Measurements from ENCODE around the gene KIAA1217. TPM values are rescaled to one million over a fixed set of nuclear protein-coding genes. Genes with fewer than 3 reads are reported as not detected.

The KIAA1217 gene
- total RNA-seq, 1 experiment from 2014 or later: 23.4 TPM

GRCh38 chr10:24382596-24382978 is 173.6 kb downstream of the KIAA1217 start:
- no peaks in the 10 kb centered on the region for H3K27me3 Mint-ChIP-seq (ENCODE audit: low read depth)
- no peaks in the 10 kb centered on the region for H3K9me3 Mint-ChIP-seq
- DNase-seq (ENCODE audit: low spot score) (no peak), ATAC-seq (no peak)
- TF ChIP-seq CREB1 (CRISPR knock-in tag; IDR thresholded peaks at IDR 0.05) (no peak), CREM (CRISPR knock-in tag; IDR thresholded peaks at IDR 0.05) (no peak), ZNF263 (CRISPR knock-in tag; IDR thresholded peaks at IDR 0.05; ENCODE audit: low read depth) (no peak), ZNF219 (CRISPR knock-in tag; IDR thresholded peaks at IDR 0.05; ENCODE audit: borderline replicate concordance) (no peak), NR3C1 (CRISPR knock-in tag; conservative IDR thresholded peaks at IDR 0.05; ENCODE audit: low read depth) (no peak), RORB (CRISPR knock-in tag; IDR thresholded peaks at IDR 0.05) (no peak), ZNF121 (CRISPR knock-in tag; IDR thresholded peaks at IDR 0.05) (no peak)
- TF ChIP-seq, protein P1, sequence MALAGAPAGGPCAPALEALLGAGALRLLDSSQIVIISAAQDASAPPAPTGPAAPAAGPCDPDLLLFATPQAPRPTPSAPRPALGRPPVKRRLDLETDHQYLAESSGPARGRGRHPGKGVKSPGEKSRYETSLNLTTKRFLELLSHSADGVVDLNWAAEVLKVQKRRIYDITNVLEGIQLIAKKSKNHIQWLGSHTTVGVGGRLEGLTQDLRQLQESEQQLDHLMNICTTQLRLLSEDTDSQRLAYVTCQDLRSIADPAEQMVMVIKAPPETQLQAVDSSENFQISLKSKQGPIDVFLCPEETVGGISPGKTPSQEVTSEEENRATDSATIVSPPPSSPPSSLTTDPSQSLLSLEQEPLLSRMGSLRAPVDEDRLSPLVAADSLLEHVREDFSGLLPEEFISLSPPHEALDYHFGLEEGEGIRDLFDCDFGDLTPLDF (CRISPR knock-in tag; IDR thresholded peaks at IDR 0.05): no peak
- TF ChIP-seq, protein P2, sequence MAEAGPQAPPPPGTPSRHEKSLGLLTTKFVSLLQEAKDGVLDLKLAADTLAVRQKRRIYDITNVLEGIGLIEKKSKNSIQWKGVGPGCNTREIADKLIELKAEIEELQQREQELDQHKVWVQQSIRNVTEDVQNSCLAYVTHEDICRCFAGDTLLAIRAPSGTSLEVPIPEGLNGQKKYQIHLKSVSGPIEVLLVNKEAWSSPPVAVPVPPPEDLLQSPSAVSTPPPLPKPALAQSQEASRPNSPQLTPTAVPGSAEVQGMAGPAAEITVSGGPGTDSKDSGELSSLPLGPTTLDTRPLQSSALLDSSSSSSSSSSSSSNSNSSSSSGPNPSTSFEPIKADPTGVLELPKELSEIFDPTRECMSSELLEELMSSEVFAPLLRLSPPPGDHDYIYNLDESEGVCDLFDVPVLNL (CRISPR knock-in tag; IDR thresholded peaks at IDR 0.05; ENCODE audit: borderline replicate concordance, low read depth): no peak
- ChIA-PET POLR2A (no interaction called here), CTCF (interaction anchor here (1.3 to 2.3 kb wide), 2 partner anchors 131 to 137 kb away, joined by 4 to 11 read pairs; no protein-coding TSS in a partner anchor)
- H3K4me1 Mint-ChIP-seq: peaks cover 47% of the 10 kb centered on the region
- H3K4me3 Mint-ChIP-seq: no peak overlapping the region
- H3K27ac Mint-ChIP-seq: peak overlapping the region; percentile 89; the same call in 1 of the 2 replicates
- no peaks in the 10 kb centered on the region for H3K36me3 Mint-ChIP-seq

- H3K9me3 Mint-ChIP-seq: no peaks in the 10 kb centered on the region
- POLR2A ChIA-PET: no interaction called here
- peak; percentile 29 for DNase-seq (ENCODE audit: low spot score)
Measured at GRCh38 chr10:24382979-24383663, 174.2 kb downstream of the KIAA1217 start.

More at GRCh38 chr10:24382979-24383663, 174.2 kb downstream of the KIAA1217 start:
- H3K36me3 Mint-ChIP-seq: no peaks in the 10 kb centered on the region
- H3K4me1 Mint-ChIP-seq: peaks cover 47% of the 10 kb centered on the region
- peak overlapping the region; percentile 95 for H3K27ac Mint-ChIP-seq
- TF ChIP-seq FOXJ3 (CRISPR knock-in tag; IDR thresholded peaks at IDR 0.05; ENCODE audit: borderline replicate concordance): no peak
- TF ChIP-seq, protein P3, sequence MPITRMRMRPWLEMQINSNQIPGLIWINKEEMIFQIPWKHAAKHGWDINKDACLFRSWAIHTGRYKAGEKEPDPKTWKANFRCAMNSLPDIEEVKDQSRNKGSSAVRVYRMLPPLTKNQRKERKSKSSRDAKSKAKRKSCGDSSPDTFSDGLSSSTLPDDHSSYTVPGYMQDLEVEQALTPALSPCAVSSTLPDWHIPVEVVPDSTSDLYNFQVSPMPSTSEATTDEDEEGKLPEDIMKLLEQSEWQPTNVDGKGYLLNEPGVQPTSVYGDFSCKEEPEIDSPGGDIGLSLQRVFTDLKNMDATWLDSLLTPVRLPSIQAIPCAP (CRISPR knock-in tag; IDR thresholded peaks at IDR 0.05): no peak
- no peak for TF ChIP-seq NR3C1 (CRISPR knock-in tag; conservative IDR thresholded peaks at IDR 0.05; ENCODE audit: low read depth)
- TF ChIP-seq ETV6 (CRISPR knock-in tag; IDR thresholded peaks at IDR 0.05): no peak
- peak; percentile 85 for TF ChIP-seq ZNF121 (CRISPR knock-in tag; IDR thresholded peaks at IDR 0.05)
- TF ChIP-seq AFF4 (CRISPR knock-in tag; IDR thresholded peaks at IDR 0.05; ENCODE audit: borderline replicate concordance): no peak
- no peak for TF ChIP-seq FOXP1 (CRISPR knock-in tag; IDR thresholded peaks at IDR 0.05; ENCODE audit: borderline replicate concordance)
- peak; percentile 49 for ATAC-seq
- no peaks in the 10 kb centered on the region for H3K27me3 Mint-ChIP-seq (ENCODE audit: low read depth)
- H3K4me3 Mint-ChIP-seq: no peak overlapping the region
- CTCF ChIA-PET: interaction anchor here (0.6 to 2.3 kb wide), 19 partner anchors 11 to 689 kb away, joined by 3 to 11 read pairs (median 3); no protein-coding TSS in a partner anchor
